Measurements from ENCODE around the gene DGKG. TPM values are rescaled to one million over a fixed set of nuclear protein-coding genes. Genes with fewer than 3 reads are reported as not detected.

Gene DGKG
- total and polyA plus RNA-seq, 3 donors from 2014 or later: 0.68 to 1.2 (median 1.1) TPM

- no peak for DNase-seq
- Histone ChIP-seq H3K9me3 (no peaks in the 10 kb centered on the region), H3K27ac (no peak overlapping the region), H3K4me3 (no peak overlapping the region), H3K4me1 (no peaks in the 10 kb centered on the region), H3K36me3 (ENCODE audit: low read depth, missing control alignments) (no peaks in the 10 kb centered on the region), H3K27me3 (no peaks in the 10 kb centered on the region)
- WGBS, 2 donors: 78 to 79% methylated on average over 11 of the region's 11 CpGs
- intact Hi-C loops (cut with DNase I; ENCODE audit: low total_unique reads): no loop called here
- no peak for TF ChIP-seq POLR2A (IDR thresholded peaks at IDR 0.05)
- TF ChIP-seq CTCF (IDR thresholded peaks at IDR 0.05): no peak
Observed at GRCh38 chr3:186150041-186150830, 211.8 kb downstream of the DGKG start.

- no peak overlapping the region for H3K4me3 ChIP-seq
- no peaks in the 10 kb centered on the region for H3K36me3 ChIP-seq (ENCODE audit: low read depth, missing control alignments)
- H3K4me1 ChIP-seq: no peaks in the 10 kb centered on the region
- no peak for DNase-seq
- H3K9me3 ChIP-seq: no peaks in the 10 kb centered on the region
- no peak for TF ChIP-seq CTCF (IDR thresholded peaks at IDR 0.05)
- TF ChIP-seq POLR2A (IDR thresholded peaks at IDR 0.05): no peak
- H3K27ac ChIP-seq: no peak overlapping the region
- WGBS, 2 donors: 82 to 92% methylated on average over 15 of the region's 15 CpGs
- no peaks in the 10 kb centered on the region for H3K27me3 ChIP-seq
- intact Hi-C loops (cut with DNase I; ENCODE audit: low total_unique reads): no loop called here
Observed at GRCh38 chr3:186149319-186149960, 212.6 kb downstream of the DGKG start.

GRCh38 chr3:186144257-186144656 is 217.8 kb downstream of the DGKG start:
- intact Hi-C loops (cut with DNase I; ENCODE audit: low total_unique reads): no loop called here
- TF ChIP-seq CTCF (IDR thresholded peaks at IDR 0.05): no peak
- TF ChIP-seq POLR2A (IDR thresholded peaks at IDR 0.05): no peak
- Histone ChIP-seq H3K9me3 (no peaks in the 10 kb centered on the region), H3K27me3 (no peaks in the 10 kb centered on the region), H3K36me3 (ENCODE audit: low read depth, missing control alignments) (no peaks in the 10 kb centered on the region), H3K27ac (no peak overlapping the region), H3K4me3 (no peak overlapping the region), H3K4me1 (no peaks in the 10 kb centered on the region)
- no peak for DNase-seq
- 66 to 80% methylated on average over 5 of the region's 5 CpGs for WGBS, 2 donors

- Histone ChIP-seq H3K9me3 (no peaks in the 10 kb centered on the region), H3K27ac (no peak overlapping the region), H3K4me1 (no peaks in the 10 kb centered on the region), H3K36me3 (ENCODE audit: low read depth, missing control alignments) (no peaks in the 10 kb centered on the region), H3K27me3 (no peaks in the 10 kb centered on the region), H3K4me3 (no peak overlapping the region)
- WGBS, 2 donors: 64 to 81% methylated on average over 1 of the region's 1 CpG
- no peak for DNase-seq
- TF ChIP-seq POLR2A (IDR thresholded peaks at IDR 0.05): no peak
- TF ChIP-seq CTCF (IDR thresholded peaks at IDR 0.05): no peak
- intact Hi-C loops (cut with DNase I; ENCODE audit: low total_unique reads): no loop called here
Observed at GRCh38 chr3:186143250-186143649, 218.8 kb downstream of the DGKG start.

Measured in testis (tissue), 3 donors.